ENCODE results near the gene CRYBG2. TPM values are rescaled to one million over a fixed set of nuclear protein-coding genes. Genes with fewer than 3 reads are reported as not detected.

CRYBG2 gene
- total RNA-seq, 2 donors from 2014 or later = 9.0 to 15.1 TPM

DNA sequence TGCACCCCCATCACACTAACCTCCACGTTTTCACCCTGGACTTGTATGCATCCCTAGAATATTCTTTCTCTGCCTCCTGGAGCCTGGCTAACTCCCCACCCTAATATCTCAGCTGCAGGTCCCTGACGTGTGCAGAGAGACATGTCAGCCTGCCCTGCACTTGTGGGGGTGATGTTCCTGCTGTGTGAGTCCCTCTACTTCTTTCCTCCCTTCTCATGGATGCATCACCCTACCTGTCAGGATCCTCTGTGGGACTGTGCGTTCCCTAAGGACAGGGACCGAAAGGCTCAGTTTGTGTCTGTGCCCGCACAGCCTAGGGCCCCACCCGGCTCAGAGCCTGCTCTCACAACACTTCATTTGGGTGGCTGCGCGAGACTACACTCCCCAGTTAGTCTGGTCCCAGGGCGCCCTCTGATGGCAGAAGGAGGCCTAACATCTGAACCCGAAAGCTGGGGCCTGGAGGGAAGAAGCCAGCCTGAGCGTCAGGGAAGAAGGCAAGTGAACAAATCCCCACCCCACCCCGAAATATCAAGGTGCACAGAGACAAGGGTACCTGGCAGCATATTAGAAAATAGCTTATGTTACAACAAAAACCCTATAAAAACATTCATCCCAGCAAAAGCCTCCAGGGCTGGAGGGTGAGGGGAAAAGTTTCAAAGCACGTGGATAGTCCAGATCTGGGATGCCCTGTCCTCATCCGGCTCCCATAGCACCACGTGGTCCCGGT is 32.5 kb downstream of the CRYBG2 start:
- no peak overlapping the region for H3K27ac ChIP-seq (ENCODE audit: low read depth, low read length)
- H3K4me3 Mint-ChIP-seq = no peak overlapping the region
- TF ChIP-seq CTCF (conservative IDR thresholded peaks at IDR 0.05) = peak; percentile 91
- no peaks in the 10 kb centered on the region for H3K9me3 ChIP-seq (ENCODE audit: control insufficient read depth, low read length)
- no peaks in the 10 kb centered on the region for H3K27me3 Mint-ChIP-seq (ENCODE audit: insufficient read depth)
- H3K9me3 Mint-ChIP-seq = no peaks in the 10 kb centered on the region
- no peaks in the 10 kb centered on the region for H3K4me1 ChIP-seq (ENCODE audit: control insufficient read depth, insufficient read depth, low read length)
- no peak overlapping the region for H3K27ac Mint-ChIP-seq
- H3K4me1 Mint-ChIP-seq = peaks cover 23% of the 10 kb centered on the region
- 44 to 67% methylated on average over 1 to 16 of the region's 16 CpGs for WGBS, 2 experiments (ENCODE audit: insufficient coverage in 1 of 2, insufficient read length in 1 of 2)
- H3K4me3 ChIP-seq (ENCODE audit: low read length) = no peak overlapping the region
- H3K27me3 ChIP-seq (ENCODE audit: control insufficient read depth, insufficient read depth, low read length, poor library complexity, severe bottlenecking) = no peaks in the 10 kb centered on the region
- no peaks in the 10 kb centered on the region for H3K36me3 ChIP-seq (ENCODE audit: control insufficient read depth, insufficient read depth, low read length)
- peaks cover 30% of the 10 kb centered on the region for H3K36me3 Mint-ChIP-seq (ENCODE audit: low read depth)
- H3K9ac ChIP-seq (ENCODE audit: extremely low read depth, low read length, poor library complexity, severe bottlenecking) = no peak overlapping the region
- peak; percentile 98 for DNase-seq

DNA sequence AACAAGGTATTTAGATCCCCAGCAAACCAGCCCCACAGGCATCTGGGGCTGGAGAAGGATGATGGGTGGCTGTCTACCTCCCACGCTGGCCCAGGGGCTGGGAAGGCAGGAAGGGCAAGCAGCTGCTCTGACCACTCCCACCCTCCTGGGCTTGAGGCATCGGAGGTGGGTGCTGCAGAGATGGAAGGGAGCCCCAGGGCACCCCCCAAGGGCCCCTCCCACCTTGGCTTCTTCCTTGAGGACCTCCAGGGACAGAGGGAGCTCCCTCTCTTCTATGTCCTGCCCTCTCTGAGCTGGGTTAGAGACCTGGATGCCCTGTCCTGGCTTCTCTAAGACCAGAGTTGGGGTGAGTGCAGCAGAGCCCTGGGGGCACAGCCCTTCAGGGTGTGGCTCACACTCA is 33.0 kb downstream of the CRYBG2 start:
- no peak overlapping the region for H3K4me3 Mint-ChIP-seq
- DNase-seq = no peak
- Histone ChIP-seq H3K9ac (ENCODE audit: extremely low read depth, low read length, poor library complexity, severe bottlenecking) (no peak overlapping the region), H3K36me3 (ENCODE audit: control insufficient read depth, insufficient read depth, low read length) (no peaks in the 10 kb centered on the region), H3K27ac (ENCODE audit: low read depth, low read length) (no peak overlapping the region), H3K4me3 (ENCODE audit: low read length) (no peak overlapping the region), H3K4me1 (ENCODE audit: control insufficient read depth, insufficient read depth, low read length) (no peaks in the 10 kb centered on the region), H3K27me3 (ENCODE audit: control insufficient read depth, insufficient read depth, low read length, poor library complexity, severe bottlenecking) (no peaks in the 10 kb centered on the region), H3K9me3 (ENCODE audit: control insufficient read depth, low read length) (no peaks in the 10 kb centered on the region)
- H3K27ac Mint-ChIP-seq = no peak overlapping the region
- H3K36me3 Mint-ChIP-seq (ENCODE audit: low read depth) = peaks cover 30% of the 10 kb centered on the region
- H3K9me3 Mint-ChIP-seq = no peaks in the 10 kb centered on the region
- H3K4me1 Mint-ChIP-seq = peaks cover 26% of the 10 kb centered on the region
- no peak for TF ChIP-seq CTCF (conservative IDR thresholded peaks at IDR 0.05)
- 70 to 85% methylated on average over 2 of the region's 2 CpGs for WGBS, 2 experiments (ENCODE audit: insufficient coverage in 1 of 2, insufficient read length in 1 of 2)
- H3K27me3 Mint-ChIP-seq (ENCODE audit: insufficient read depth) = no peaks in the 10 kb centered on the region

GRCh38 chr1:26318338-26319064 is 35.4 kb downstream of the CRYBG2 start:
- H3K27me3 ChIP-seq (ENCODE audit: control insufficient read depth, insufficient read depth, low read length, poor library complexity, severe bottlenecking) = no peaks in the 10 kb centered on the region
- H3K9me3 Mint-ChIP-seq = no peaks in the 10 kb centered on the region
- H3K4me1 ChIP-seq (ENCODE audit: control insufficient read depth, insufficient read depth, low read length) = no peaks in the 10 kb centered on the region
- H3K9me3 ChIP-seq (ENCODE audit: control insufficient read depth, low read length) = no peaks in the 10 kb centered on the region
- peak overlapping the region; percentile 59 for H3K27ac Mint-ChIP-seq
- H3K27me3 Mint-ChIP-seq (ENCODE audit: insufficient read depth) = peaks cover 4% of the 10 kb centered on the region
- H3K4me3 Mint-ChIP-seq = no peak overlapping the region
- H3K36me3 Mint-ChIP-seq (ENCODE audit: low read depth) = peaks cover 13% of the 10 kb centered on the region
- H3K4me3 ChIP-seq (ENCODE audit: low read length) = no peak overlapping the region
- DNase-seq = no peak
- no peaks in the 10 kb centered on the region for H3K36me3 ChIP-seq (ENCODE audit: control insufficient read depth, insufficient read depth, low read length)
- TF ChIP-seq CTCF (conservative IDR thresholded peaks at IDR 0.05) = no peak
- no peak overlapping the region for H3K27ac ChIP-seq (ENCODE audit: low read depth, low read length)
- 94 to 100% methylated on average over 4 to 9 of the region's 9 CpGs for WGBS, 2 experiments (ENCODE audit: insufficient coverage in 1 of 2, insufficient read length in 1 of 2)
- H3K9ac ChIP-seq (ENCODE audit: extremely low read depth, low read length, poor library complexity, severe bottlenecking) = no peak overlapping the region
- H3K4me1 Mint-ChIP-seq = peaks cover 26% of the 10 kb centered on the region
